ENCODE data around the gene FARSA.

GRCh38 chr19:12947702-12948611 is 14.4 kb upstream of the FARSA start:
- no peak for TF ChIP-seq EZH2 (IDR thresholded peaks at IDR 0.05; ENCODE audit: insufficient read depth, low read length)
- TF ChIP-seq CTCF (IDR thresholded peaks at IDR 0.05; ENCODE audit: insufficient read depth, low read depth, low read length) = no peak

All from astrocyte (in vitro differentiated cells and primary cell).